Liver (tissue), 9 donors: Measurements from ENCODE around the gene KYNU. TPM values are rescaled to one million over a fixed set of nuclear protein-coding genes. Genes with fewer than 3 reads are reported as not detected.
"Not testable (repeated sequence)": the region's sequence is repeated elsewhere in the genome, so short reads cannot be mapped to it uniquely, and the experiment has no call there.

ENCODE experiments used
- DNase-seq: peaks from one replicate; pipeline ENCODE4 v3.0.0-alpha.2; 2017; ENCODE audit warnings: low spot score
- H3K27ac ChIP-seq, 2 donors: one replicate each; pipeline ENCODE4 v1.7.0; 2013; ENCODE audit warnings: inconsistent platforms in 2 of 2, low read length in 2 of 2, control low read depth in 1 of 2, low read depth in 1 of 2, mild to moderate bottlenecking in 1 of 2
- H3K27me3 ChIP-seq, 4 donors: one replicate each; pipeline versions ENCODE4 v1.6.1 to v1.7.0; 2013; ENCODE audit warnings: low read length in 3 of 4, inconsistent platforms in 1 of 4, mild to moderate bottlenecking in 1 of 4, moderate library complexity in 1 of 4; ENCODE audit not compliant: control insufficient read depth in 4 of 4, insufficient read depth in 4 of 4
- H3K36me3 ChIP-seq, 4 donors: one replicate each; pipeline versions ENCODE4 v1.6.1 to v1.7.0; 2013; ENCODE audit warnings: low read length in 3 of 4, mild to moderate bottlenecking in 3 of 4, low read depth in 1 of 4, moderate library complexity in 1 of 4; ENCODE audit not compliant: control insufficient read depth in 4 of 4, insufficient read depth in 3 of 4
- H3K4me1 ChIP-seq, 4 donors: one replicate each; pipeline versions ENCODE4 v1.6.1 to v1.7.0; 2013; ENCODE audit warnings: low read length in 3 of 4, mild to moderate bottlenecking in 3 of 4, moderate library complexity in 1 of 4; ENCODE audit not compliant: control insufficient read depth in 4 of 4, insufficient read depth in 4 of 4
- H3K4me3 ChIP-seq, 3 donors: one replicate each; pipeline versions ENCODE4 v1.6.1 to v1.7.0; 2013; ENCODE audit warnings: low read length in 3 of 3, control low read depth in 1 of 3, low read depth in 1 of 3, mild to moderate bottlenecking in 1 of 3
- H3K9ac ChIP-seq, 2 donors: one replicate each; pipeline ENCODE4 v1.7.0; 2013; ENCODE audit warnings: low read length in 2 of 2, mild to moderate bottlenecking in 2 of 2, moderate library complexity in 2 of 2, control low read depth in 1 of 2, low read depth in 1 of 2
- H3K9me3 ChIP-seq, 4 donors: one replicate each; pipeline versions ENCODE4 v1.6.1 to v1.7.0; 2013; ENCODE audit warnings: low read length in 3 of 4; ENCODE audit not compliant: control insufficient read depth in 4 of 4
- EGR1 ChIP-seq, 2 donors: IDR thresholded peaks; 2 replicates each; pipeline ENCODE4 v1.6.1; 2016 to 2018; ENCODE audit warnings: antibody characterized with exemption in 2 of 2, low read depth in 2 of 2
- FOXA1 ChIP-seq: IDR thresholded peaks from 2 replicates; pipeline ENCODE4 v1.6.1; 2016; ENCODE audit warnings: antibody characterized with exemption
- FOXA2 ChIP-seq: IDR thresholded peaks from 2 replicates; pipeline ENCODE4 v1.6.1; 2016; ENCODE audit warnings: antibody characterized with exemption
- GABPA ChIP-seq, 2 donors: IDR thresholded peaks in 1 of 2; conservative IDR thresholded peaks in 1 of 2; 2 replicates each; pipeline ENCODE4 v1.6.1; 2016; ENCODE audit warnings: antibody characterized with exemption in 2 of 2, mild to moderate bottlenecking in 1 of 2, moderate library complexity in 1 of 2
- HNF4A ChIP-seq, 2 donors: conservative IDR thresholded peaks; 2 replicates each; pipeline ENCODE4 v1.6.1; 2016; ENCODE audit warnings: antibody characterized with exemption in 2 of 2, mild to moderate bottlenecking in 2 of 2
- JUND ChIP-seq, 2 donors: IDR thresholded peaks; 2 replicates each; pipeline ENCODE4 v1.6.1; 2016; ENCODE audit warnings: antibody characterized with exemption in 2 of 2
- MAX ChIP-seq: IDR thresholded peaks from 2 replicates; pipeline ENCODE4 v1.6.1; 2016; ENCODE audit warnings: antibody characterized with exemption
- RAD21 ChIP-seq, 2 donors: IDR thresholded peaks; 2 replicates each; pipeline ENCODE4 v1.6.1; 2016; ENCODE audit warnings: antibody characterized with exemption in 2 of 2, mild to moderate bottlenecking in 2 of 2
- SP1 ChIP-seq: IDR thresholded peaks from 2 replicates; pipeline ENCODE4 v1.6.1; 2018; ENCODE audit warnings: antibody characterized with exemption, mild to moderate bottlenecking
- YY1 ChIP-seq: IDR thresholded peaks from 2 replicates; pipeline ENCODE4 v1.6.1; 2016; ENCODE audit warnings: antibody characterized with exemption, mild to moderate bottlenecking
- WGBS: extraction: QIAGEN DNeasy Blood & Tissue Kit; methylation state at CpG from one replicate; pipeline ENCODE4 v1.1.7; 2013; 5-methylcytosine and 5-hydroxymethylcytosine counted together
- polyA plus RNA-seq, 2 donors: library from polyadenylated mRNA; stranded (reverse) in 1 of 2; unstranded in 1 of 2; fragments of 200-250 nt in 1 of 2; fragments of >200 nt in 1 of 2; fragmentation: Nextera tagmentation in 1 of 2; extraction: Ambion mirVana in 1 of 2; gene quantifications; one replicate each; pipeline versions ENCODE4 v1.2.1 to v1.2.3, GENCODE V29; 2013 to 2015
- total RNA-seq, 2 donors: library from RNA; depleted of rRNA; stranded (reverse); fragments of >200 nt; gene quantifications; one replicate each; pipeline ENCODE4 v1.2.3, GENCODE V29; 2014
- TF ChIP-seq, protein P1 (sequence below): IDR thresholded peaks from 2 replicates; pipeline ENCODE4 v1.6.1; 2016; ENCODE audit warnings: antibody characterized with exemption
- TF ChIP-seq, protein P2 (sequence below): IDR thresholded peaks from 2 replicates; pipeline ENCODE4 v1.6.1; 2016; ENCODE audit warnings: antibody characterized with exemption, mild to moderate bottlenecking
- donor health status: healthy.
- donor health status: healthy.
- donor health status: healthy.
- donor health status: healthy.
- donor health status: healthy.

Gene KYNU
- total and polyA plus RNA-seq, 4 donors, result 24.0 to 64.3 (median 32.8) TPM

GRCh38 chr2:142879151-142879550 lies 1.7 kb downstream of the KYNU start:
- Histone ChIP-seq H3K9ac (peak overlapping the region in 1 of 2 donors; percentile 38), H3K4me3 (peak overlapping the region; percentile 56 to 67 (median 62)), H3K27ac (peak overlapping the region; percentile 41 to 70), H3K27me3 (no peaks in the 10 kb centered on the region), H3K4me1 (peaks cover 0 to 42% (median 34%) of the 10 kb centered on the region in 4 donors), H3K9me3 (no peaks in the 10 kb centered on the region), H3K36me3 (peaks cover 0 to 3% (median 0%) of the 10 kb centered on the region in 4 donors)
- 39% methylated on average over 4 of the region's 4 CpGs for WGBS
- DNase-seq, result no peak
- TF ChIP-seq YY1, result no peak
- TF ChIP-seq HNF4A (conservative IDR thresholded peaks at IDR 0.05), result peak in 1 of 2 donors; percentile 30

- H3K36me3 ChIP-seq, result peaks cover 0 to 3% (median under 1%) of the 10 kb centered on the region in 4 donors
- no peak overlapping the region for H3K4me3 ChIP-seq
- H3K9me3 ChIP-seq, result no peaks in the 10 kb centered on the region
- no peak overlapping the region for H3K9ac ChIP-seq
- H3K27me3 ChIP-seq, result no peaks in the 10 kb centered on the region
- H3K4me1 ChIP-seq, result peaks cover 1 to 32% (median 27%) of the 10 kb centered on the region in 4 donors
- peak overlapping the region; percentile 17 to 63 for H3K27ac ChIP-seq
- no peak for DNase-seq
- TF ChIP-seq MAX, result no peak
- TF ChIP-seq, protein P1, sequence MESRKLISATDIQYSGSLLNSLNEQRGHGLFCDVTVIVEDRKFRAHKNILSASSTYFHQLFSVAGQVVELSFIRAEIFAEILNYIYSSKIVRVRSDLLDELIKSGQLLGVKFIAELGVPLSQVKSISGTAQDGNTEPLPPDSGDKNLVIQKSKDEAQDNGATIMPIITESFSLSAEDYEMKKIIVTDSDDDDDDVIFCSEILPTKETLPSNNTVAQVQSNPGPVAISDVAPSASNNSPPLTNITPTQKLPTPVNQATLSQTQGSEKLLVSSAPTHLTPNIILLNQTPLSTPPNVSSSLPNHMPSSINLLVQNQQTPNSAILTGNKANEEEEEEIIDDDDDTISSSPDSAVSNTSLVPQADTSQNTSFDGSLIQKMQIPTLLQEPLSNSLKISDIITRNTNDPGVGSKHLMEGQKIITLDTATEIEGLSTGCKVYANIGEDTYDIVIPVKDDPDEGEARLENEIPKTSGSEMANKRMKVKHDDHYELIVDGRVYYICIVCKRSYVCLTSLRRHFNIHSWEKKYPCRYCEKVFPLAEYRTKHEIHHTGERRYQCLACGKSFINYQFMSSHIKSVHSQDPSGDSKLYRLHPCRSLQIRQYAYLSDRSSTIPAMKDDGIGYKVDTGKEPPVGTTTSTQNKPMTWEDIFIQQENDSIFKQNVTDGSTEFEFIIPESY, result no peak
- TF ChIP-seq SP1, result no peak
- TF ChIP-seq, protein P2, sequence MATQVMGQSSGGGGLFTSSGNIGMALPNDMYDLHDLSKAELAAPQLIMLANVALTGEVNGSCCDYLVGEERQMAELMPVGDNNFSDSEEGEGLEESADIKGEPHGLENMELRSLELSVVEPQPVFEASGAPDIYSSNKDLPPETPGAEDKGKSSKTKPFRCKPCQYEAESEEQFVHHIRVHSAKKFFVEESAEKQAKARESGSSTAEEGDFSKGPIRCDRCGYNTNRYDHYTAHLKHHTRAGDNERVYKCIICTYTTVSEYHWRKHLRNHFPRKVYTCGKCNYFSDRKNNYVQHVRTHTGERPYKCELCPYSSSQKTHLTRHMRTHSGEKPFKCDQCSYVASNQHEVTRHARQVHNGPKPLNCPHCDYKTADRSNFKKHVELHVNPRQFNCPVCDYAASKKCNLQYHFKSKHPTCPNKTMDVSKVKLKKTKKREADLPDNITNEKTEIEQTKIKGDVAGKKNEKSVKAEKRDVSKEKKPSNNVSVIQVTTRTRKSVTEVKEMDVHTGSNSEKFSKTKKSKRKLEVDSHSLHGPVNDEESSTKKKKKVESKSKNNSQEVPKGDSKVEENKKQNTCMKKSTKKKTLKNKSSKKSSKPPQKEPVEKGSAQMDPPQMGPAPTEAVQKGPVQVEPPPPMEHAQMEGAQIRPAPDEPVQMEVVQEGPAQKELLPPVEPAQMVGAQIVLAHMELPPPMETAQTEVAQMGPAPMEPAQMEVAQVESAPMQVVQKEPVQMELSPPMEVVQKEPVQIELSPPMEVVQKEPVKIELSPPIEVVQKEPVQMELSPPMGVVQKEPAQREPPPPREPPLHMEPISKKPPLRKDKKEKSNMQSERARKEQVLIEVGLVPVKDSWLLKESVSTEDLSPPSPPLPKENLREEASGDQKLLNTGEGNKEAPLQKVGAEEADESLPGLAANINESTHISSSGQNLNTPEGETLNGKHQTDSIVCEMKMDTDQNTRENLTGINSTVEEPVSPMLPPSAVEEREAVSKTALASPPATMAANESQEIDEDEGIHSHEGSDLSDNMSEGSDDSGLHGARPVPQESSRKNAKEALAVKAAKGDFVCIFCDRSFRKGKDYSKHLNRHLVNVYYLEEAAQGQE, result no peak
- peak in 1 of 2 donors; percentile 17 for TF ChIP-seq JUND (IDR thresholded peaks at IDR 0.05)
- no peak for TF ChIP-seq RAD21 (IDR thresholded peaks at IDR 0.05)
- TF ChIP-seq YY1, result no peak
- TF ChIP-seq FOXA2, result no peak
Measured at GRCh38 chr2:142880279-142880678, 2.8 kb downstream of the KYNU start.

DNA sequence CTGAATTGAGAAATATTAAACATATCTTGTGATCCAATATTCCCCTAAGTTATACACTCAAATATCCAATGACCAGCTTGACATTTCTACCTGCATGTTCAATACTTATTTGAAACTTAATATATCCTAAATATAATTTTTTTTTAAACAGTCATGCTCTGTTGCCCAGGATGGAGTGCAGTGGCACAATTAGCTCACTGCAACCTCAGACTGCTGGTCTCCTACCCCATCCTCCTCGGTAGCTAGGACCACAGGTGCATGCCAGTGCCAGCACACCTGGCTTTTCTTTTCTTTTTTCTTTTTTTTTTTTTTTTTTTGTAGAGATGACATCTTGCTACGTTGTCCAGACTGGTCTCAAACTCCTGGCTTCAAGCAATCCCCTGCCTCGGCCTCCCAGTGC lies 4.2 kb downstream of the KYNU start:
- peaks cover 0 to 15% (median 7%) of the 10 kb centered on the region in 4 donors for H3K36me3 ChIP-seq
- H3K9me3 ChIP-seq, result no peaks in the 10 kb centered on the region
- H3K27me3 ChIP-seq, result no peaks in the 10 kb centered on the region
- no peak overlapping the region for H3K9ac ChIP-seq
- WGBS, result 94% methylated on average over 3 of the region's 3 CpGs
- H3K27ac ChIP-seq, result no peak overlapping the region
- peaks cover 1 to 26% (median 22%) of the 10 kb centered on the region in 4 donors for H3K4me1 ChIP-seq
- DNase-seq, result no peak
- TF ChIP-seq GABPA (IDR thresholded peaks at IDR 0.05 in 1 of 2, conservative IDR thresholded peaks at IDR 0.05 in 1 of 2) (no peak), EGR1 (IDR thresholded peaks at IDR 0.05; ENCODE audit: low read depth in 2 of 2) (no peak), FOXA1 (no peak), MAX (no peak)
- H3K4me3 ChIP-seq, result no peak overlapping the region

DNA sequence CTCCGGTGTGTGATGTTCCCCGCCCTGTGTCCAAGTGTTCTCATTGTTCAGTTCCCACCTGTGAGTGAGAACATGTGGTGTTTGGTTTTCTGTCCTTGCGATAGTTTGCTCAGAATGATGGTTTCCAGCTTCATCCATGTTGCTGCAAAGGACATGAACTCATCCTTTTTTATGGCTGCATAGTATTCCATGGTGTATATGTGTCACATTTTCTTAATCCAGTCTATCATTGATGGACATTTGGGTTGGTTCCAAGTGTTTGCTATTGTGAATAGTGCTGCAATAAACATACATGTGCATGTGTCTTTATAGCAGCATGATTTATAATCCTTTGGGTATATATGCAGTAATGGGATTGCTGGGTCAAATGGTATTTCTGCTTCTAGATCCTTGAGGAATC lies 5.0 kb downstream of the KYNU start:
- Histone ChIP-seq H3K4me1 (peaks cover 1 to 22% (median 16%) of the 10 kb centered on the region in 4 donors), H3K36me3 (peaks cover 0 to 19% (median 7%) of the 10 kb centered on the region in 4 donors)
- 93% methylated on average over 3 of the region's 3 CpGs for WGBS
- H3K9ac ChIP-seq, H3K4me3 ChIP-seq, H3K27me3 ChIP-seq, H3K27ac ChIP-seq, DNase-seq, H3K9me3 ChIP-seq: not testable (repeated sequence)
